ENCODE measurements around the gene TINAGL1.

- TF ChIP-seq SMARCC2 (IDR thresholded peaks at IDR 0.05) (no peak), ZBTB39 (CRISPR knock-in tag; IDR thresholded peaks at IDR 0.05) (no peak), ELK4 (CRISPR knock-in tag; IDR thresholded peaks at IDR 0.05; ENCODE audit: borderline replicate concordance) (no peak), EZH2 (conservative IDR thresholded peaks at IDR 0.05; ENCODE audit: low read depth, low read length) (no peak), YY1 (IDR thresholded peaks at IDR 0.05; ENCODE audit: insufficient read depth, insufficient replicate concordance, low read depth, low read length) (no peak), CTCF (CRISPR knock-in tag; IDR thresholded peaks at IDR 0.05) (no peak), TFDP2 (CRISPR knock-in tag; IDR thresholded peaks at IDR 0.05) (no peak), POGK (CRISPR knock-in tag; conservative IDR thresholded peaks at IDR 0.05) (no peak), ZNF224 (CRISPR knock-in tag; IDR thresholded peaks at IDR 0.05) (no peak), NFE2L2 (IDR thresholded peaks at IDR 0.05; ENCODE audit: low read length) (no peak), SAFB2 (CRISPR knock-in tag; IDR thresholded peaks at IDR 0.05; ENCODE audit: borderline replicate concordance, low read depth) (no peak), MEIS2 (CRISPR knock-in tag; IDR thresholded peaks at IDR 0.05) (no peak), ZZZ3 (CRISPR knock-in tag; IDR thresholded peaks at IDR 0.05; ENCODE audit: borderline replicate concordance) (no peak), ZKSCAN8 (CRISPR knock-in tag; IDR thresholded peaks at IDR 0.05; ENCODE audit: borderline replicate concordance) (no peak)
These were observed 9.5 kb downstream of the TINAGL1 start for GRCh38 chr1:31585736-31586365.

Measured in HepG2 (cell line).